Liver (tissue), 9 donors: ENCODE results near the gene PEX5L. TPM values are rescaled to one million over a fixed set of nuclear protein-coding genes. Genes with fewer than 3 reads are reported as not detected.

Source experiments
- DNase-seq: peaks from one replicate; pipeline ENCODE4 v3.0.0-alpha.2; 2017; ENCODE audit warnings: low spot score
- H3K27ac ChIP-seq, 2 donors: one replicate each; pipeline ENCODE4 v1.7.0; 2013; ENCODE audit warnings: inconsistent platforms in 2 of 2, low read length in 2 of 2, control low read depth in 1 of 2, low read depth in 1 of 2, mild to moderate bottlenecking in 1 of 2
- H3K27me3 ChIP-seq, 4 donors: one replicate each; pipeline versions ENCODE4 v1.6.1 to v1.7.0; 2013; ENCODE audit warnings: low read length in 3 of 4, inconsistent platforms in 1 of 4, mild to moderate bottlenecking in 1 of 4, moderate library complexity in 1 of 4; ENCODE audit not compliant: control insufficient read depth in 4 of 4, insufficient read depth in 4 of 4
- H3K36me3 ChIP-seq, 4 donors: one replicate each; pipeline versions ENCODE4 v1.6.1 to v1.7.0; 2013; ENCODE audit warnings: low read length in 3 of 4, mild to moderate bottlenecking in 3 of 4, low read depth in 1 of 4, moderate library complexity in 1 of 4; ENCODE audit not compliant: control insufficient read depth in 4 of 4, insufficient read depth in 3 of 4
- H3K4me1 ChIP-seq, 4 donors: one replicate each; pipeline versions ENCODE4 v1.6.1 to v1.7.0; 2013; ENCODE audit warnings: low read length in 3 of 4, mild to moderate bottlenecking in 3 of 4, moderate library complexity in 1 of 4; ENCODE audit not compliant: control insufficient read depth in 4 of 4, insufficient read depth in 4 of 4
- H3K4me3 ChIP-seq, 3 donors: one replicate each; pipeline versions ENCODE4 v1.6.1 to v1.7.0; 2013; ENCODE audit warnings: low read length in 3 of 3, control low read depth in 1 of 3, low read depth in 1 of 3, mild to moderate bottlenecking in 1 of 3
- H3K9ac ChIP-seq, 2 donors: one replicate each; pipeline ENCODE4 v1.7.0; 2013; ENCODE audit warnings: low read length in 2 of 2, mild to moderate bottlenecking in 2 of 2, moderate library complexity in 2 of 2, control low read depth in 1 of 2, low read depth in 1 of 2
- H3K9me3 ChIP-seq, 4 donors: one replicate each; pipeline versions ENCODE4 v1.6.1 to v1.7.0; 2013; ENCODE audit warnings: low read length in 3 of 4; ENCODE audit not compliant: control insufficient read depth in 4 of 4
- CTCF ChIP-seq: fragments of 150-350 bp; IDR thresholded peaks from 2 replicates; pipeline ENCODE4 v1.5.1; 2017; ENCODE audit warnings: improper control_type of control experiment, low read depth, low read length; ENCODE audit not compliant: missing input control
- EGR1 ChIP-seq, 2 donors: IDR thresholded peaks; 2 replicates each; pipeline ENCODE4 v1.6.1; 2016 to 2018; ENCODE audit warnings: antibody characterized with exemption in 2 of 2, low read depth in 2 of 2
- FOXA1 ChIP-seq: IDR thresholded peaks from 2 replicates; pipeline ENCODE4 v1.6.1; 2016; ENCODE audit warnings: antibody characterized with exemption
- FOXA2 ChIP-seq: IDR thresholded peaks from 2 replicates; pipeline ENCODE4 v1.6.1; 2016; ENCODE audit warnings: antibody characterized with exemption
- GABPA ChIP-seq, 2 donors: IDR thresholded peaks in 1 of 2; conservative IDR thresholded peaks in 1 of 2; 2 replicates each; pipeline ENCODE4 v1.6.1; 2016; ENCODE audit warnings: antibody characterized with exemption in 2 of 2, mild to moderate bottlenecking in 1 of 2, moderate library complexity in 1 of 2
- HNF4A ChIP-seq, 2 donors: conservative IDR thresholded peaks; 2 replicates each; pipeline ENCODE4 v1.6.1; 2016; ENCODE audit warnings: antibody characterized with exemption in 2 of 2, mild to moderate bottlenecking in 2 of 2
- HNF4G ChIP-seq: IDR thresholded peaks from 2 replicates; pipeline ENCODE4 v1.6.1; 2016; ENCODE audit warnings: antibody characterized with exemption
- JUND ChIP-seq, 2 donors: IDR thresholded peaks; 2 replicates each; pipeline ENCODE4 v1.6.1; 2016; ENCODE audit warnings: antibody characterized with exemption in 2 of 2
- RAD21 ChIP-seq, 2 donors: IDR thresholded peaks; 2 replicates each; pipeline ENCODE4 v1.6.1; 2016; ENCODE audit warnings: antibody characterized with exemption in 2 of 2, mild to moderate bottlenecking in 2 of 2
- REST ChIP-seq: IDR thresholded peaks from 2 replicates; pipeline ENCODE4 v1.6.1; 2016; ENCODE audit warnings: antibody characterized with exemption, mild to moderate bottlenecking
- RXRA ChIP-seq, 2 donors: IDR thresholded peaks; 2 replicates each; pipeline ENCODE4 v1.6.1; 2017 to 2018; ENCODE audit warnings: antibody characterized with exemption in 2 of 2, mild to moderate bottlenecking in 1 of 2
- SP1 ChIP-seq: IDR thresholded peaks from 2 replicates; pipeline ENCODE4 v1.6.1; 2018; ENCODE audit warnings: antibody characterized with exemption, mild to moderate bottlenecking
- TAF1 ChIP-seq: conservative IDR thresholded peaks from 2 replicates; pipeline ENCODE4 v1.6.1; 2016; ENCODE audit warnings: antibody characterized with exemption, mild to moderate bottlenecking
- YY1 ChIP-seq: IDR thresholded peaks from 2 replicates; pipeline ENCODE4 v1.6.1; 2016; ENCODE audit warnings: antibody characterized with exemption, mild to moderate bottlenecking
- WGBS: extraction: QIAGEN DNeasy Blood & Tissue Kit; methylation state at CpG from one replicate; pipeline ENCODE4 v1.1.7; 2013; 5-methylcytosine and 5-hydroxymethylcytosine counted together
- polyA plus RNA-seq, 2 donors: library from polyadenylated mRNA; stranded (reverse) in 1 of 2; unstranded in 1 of 2; fragments of 200-250 nt in 1 of 2; fragments of >200 nt in 1 of 2; fragmentation: Nextera tagmentation in 1 of 2; extraction: Ambion mirVana in 1 of 2; gene quantifications; one replicate each; pipeline versions ENCODE4 v1.2.1 to v1.2.3, GENCODE V29; 2013 to 2015
- total RNA-seq, 2 donors: library from RNA; depleted of rRNA; stranded (reverse); fragments of >200 nt; gene quantifications; one replicate each; pipeline ENCODE4 v1.2.3, GENCODE V29; 2014
- TF ChIP-seq, protein P1 (sequence below): IDR thresholded peaks from 2 replicates; pipeline ENCODE4 v1.6.1; 2016; ENCODE audit warnings: antibody characterized with exemption
- donor health status: healthy.
- donor health status: healthy.
- donor health status: healthy.
- donor health status: healthy.
- donor health status: healthy.

The PEX5L gene
- total and polyA plus RNA-seq, 4 donors = 0.03 TPM; not detected in 3

DNA sequence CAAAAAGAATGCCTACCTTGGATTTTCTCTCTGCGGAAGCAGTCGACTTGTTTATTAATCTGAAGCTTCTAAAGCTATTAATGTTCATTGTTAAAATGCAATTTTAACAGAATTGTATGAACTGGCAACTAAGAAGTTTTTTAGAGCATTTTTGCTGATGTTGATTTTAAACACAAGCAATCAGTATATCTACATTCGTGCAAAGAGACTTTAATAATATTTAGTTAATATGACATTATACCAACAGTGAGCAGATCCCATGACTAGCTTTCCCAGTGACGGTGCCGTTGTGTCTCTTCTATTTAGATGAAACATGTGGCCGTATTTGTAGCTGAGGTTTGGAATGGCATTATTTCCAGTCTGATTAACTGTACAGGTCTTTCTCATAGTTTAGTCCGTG lies 88.0 kb downstream of the PEX5L start:
- Histone ChIP-seq H3K9me3 (peaks cover 0 to 2% (median 0%) of the 10 kb centered on the region in 4 donors), H3K9ac (no peak overlapping the region), H3K36me3 (no peaks in the 10 kb centered on the region), H3K27ac (no peak overlapping the region), H3K4me3 (no peak overlapping the region), H3K27me3 (peaks cover 0 to 5% (median under 1%) of the 10 kb centered on the region in 4 donors), H3K4me1 (no peaks in the 10 kb centered on the region)
- TF ChIP-seq REST (no peak), GABPA (IDR thresholded peaks at IDR 0.05 in 1 of 2, conservative IDR thresholded peaks at IDR 0.05 in 1 of 2) (no peak), EGR1 (IDR thresholded peaks at IDR 0.05; ENCODE audit: low read depth in 2 of 2) (no peak), RXRA (IDR thresholded peaks at IDR 0.05) (no peak), TAF1 (no peak), CTCF (no peak), SP1 (no peak), YY1 (no peak), FOXA2 (no peak), RAD21 (IDR thresholded peaks at IDR 0.05) (no peak), HNF4A (conservative IDR thresholded peaks at IDR 0.05) (no peak), HNF4G (no peak), JUND (IDR thresholded peaks at IDR 0.05) (no peak)
- TF ChIP-seq, protein P1, sequence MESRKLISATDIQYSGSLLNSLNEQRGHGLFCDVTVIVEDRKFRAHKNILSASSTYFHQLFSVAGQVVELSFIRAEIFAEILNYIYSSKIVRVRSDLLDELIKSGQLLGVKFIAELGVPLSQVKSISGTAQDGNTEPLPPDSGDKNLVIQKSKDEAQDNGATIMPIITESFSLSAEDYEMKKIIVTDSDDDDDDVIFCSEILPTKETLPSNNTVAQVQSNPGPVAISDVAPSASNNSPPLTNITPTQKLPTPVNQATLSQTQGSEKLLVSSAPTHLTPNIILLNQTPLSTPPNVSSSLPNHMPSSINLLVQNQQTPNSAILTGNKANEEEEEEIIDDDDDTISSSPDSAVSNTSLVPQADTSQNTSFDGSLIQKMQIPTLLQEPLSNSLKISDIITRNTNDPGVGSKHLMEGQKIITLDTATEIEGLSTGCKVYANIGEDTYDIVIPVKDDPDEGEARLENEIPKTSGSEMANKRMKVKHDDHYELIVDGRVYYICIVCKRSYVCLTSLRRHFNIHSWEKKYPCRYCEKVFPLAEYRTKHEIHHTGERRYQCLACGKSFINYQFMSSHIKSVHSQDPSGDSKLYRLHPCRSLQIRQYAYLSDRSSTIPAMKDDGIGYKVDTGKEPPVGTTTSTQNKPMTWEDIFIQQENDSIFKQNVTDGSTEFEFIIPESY = no peak
- DNase-seq = no peak
- 70% methylated on average over 7 of the region's 7 CpGs for WGBS

GRCh38 chr3:179945569-179945968 lies 91.2 kb downstream of the PEX5L start:
- Histone ChIP-seq H3K27me3 (peaks cover 0 to 5% (median under 1%) of the 10 kb centered on the region in 4 donors), H3K9me3 (no peaks in the 10 kb centered on the region)
- WGBS = 57% methylated on average over 7 of the region's 7 CpGs

More at GRCh38 chr3:179945569-179945968, 91.2 kb downstream of the PEX5L start:
- Histone ChIP-seq H3K36me3 (no peaks in the 10 kb centered on the region), H3K4me1 (no peaks in the 10 kb centered on the region), H3K4me3 (no peak overlapping the region), H3K9ac (no peak overlapping the region), H3K27ac (no peak overlapping the region)
- no peak for TF ChIP-seq GABPA (IDR thresholded peaks at IDR 0.05 in 1 of 2, conservative IDR thresholded peaks at IDR 0.05 in 1 of 2)
- no peak for TF ChIP-seq FOXA1
- TF ChIP-seq SP1 = no peak
- no peak for DNase-seq
